GM21526 (cell line): Measurements from ENCODE around the gene SPAG9.

Experiments
- ATAC-seq: cut with Tn5 transposase; IDR thresholded peaks from one replicate; pipeline ENCODE4 v1.9.1; 2021; ENCODE audit warnings: moderate library complexity; ENCODE audit not compliant: unreplicated experiment, low FRiP score

SPAG9 gene

DNA sequence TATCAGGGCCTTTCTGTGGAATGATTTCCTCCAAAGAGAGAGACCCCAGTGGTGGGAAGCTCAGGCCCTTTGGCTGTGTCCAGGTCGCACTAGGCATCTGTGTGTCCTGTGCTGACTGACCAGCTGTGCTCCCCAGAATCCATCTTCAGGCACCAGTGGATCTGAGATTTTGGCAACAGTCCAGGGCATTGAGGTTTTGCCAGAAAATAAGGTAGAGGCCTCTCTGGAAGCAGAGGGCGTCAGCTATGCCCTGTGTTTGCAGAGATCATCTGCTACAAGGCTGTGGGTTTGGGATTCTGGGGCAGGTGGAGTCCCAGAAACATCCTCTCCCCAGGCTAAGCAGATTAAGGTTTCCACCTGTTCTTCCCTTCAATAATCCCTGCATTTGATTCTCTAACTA is 197.1 kb downstream of the SPAG9 start:
- ATAC-seq, result no peak

GRCh38 chr17:50922721-50923405 is 197.8 kb downstream of the SPAG9 start:
- ATAC-seq, result no peak

GRCh38 chr17:50922107-50922506 is 198.6 kb downstream of the SPAG9 start:
- ATAC-seq, result no peak

GRCh38 chr17:50920891-50921586 is 199.6 kb downstream of the SPAG9 start:
- ATAC-seq, result no peak

DNA sequence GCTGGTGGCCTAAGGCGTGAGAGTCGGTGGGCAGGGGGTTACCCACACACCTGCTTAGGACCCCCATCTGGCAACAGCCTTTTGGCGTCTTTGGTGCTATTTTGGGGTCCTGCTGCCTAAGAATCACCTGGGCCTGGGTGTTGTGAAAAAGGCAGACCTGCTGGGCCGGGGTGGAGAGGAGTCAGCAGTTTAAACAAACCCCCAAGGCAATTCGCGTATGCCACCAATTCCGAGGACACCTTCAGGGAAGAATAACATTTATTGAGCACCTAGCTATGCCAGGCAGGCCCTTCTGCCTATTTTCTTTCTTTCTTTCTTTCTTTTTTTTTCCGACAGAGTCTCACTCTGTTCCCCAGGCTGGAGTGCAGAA is 200.6 kb downstream of the SPAG9 start:
- no peak for ATAC-seq

- no peak for ATAC-seq
Observed at GRCh38 chr17:50919321-50920040, 201.2 kb downstream of the SPAG9 start.

DNA sequence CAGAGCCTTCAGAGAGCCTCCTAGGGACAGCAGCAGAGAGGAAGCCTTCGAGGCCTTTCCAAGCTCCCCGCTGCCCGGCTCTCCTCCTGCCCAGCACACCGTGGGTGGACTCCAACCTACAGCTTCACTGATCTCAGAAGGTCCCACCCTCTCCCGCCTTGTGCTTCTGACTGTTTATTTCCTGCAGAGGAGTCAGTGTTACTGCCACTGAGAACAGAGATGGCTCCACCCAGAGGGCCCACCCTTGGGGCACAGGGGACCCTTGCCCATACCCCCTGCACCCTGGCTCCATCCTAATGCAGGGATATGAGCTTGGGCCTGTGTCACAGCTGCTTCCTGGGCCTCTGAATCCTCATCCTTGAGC is 201.8 kb downstream of the SPAG9 start:
- no peak for ATAC-seq

DNA sequence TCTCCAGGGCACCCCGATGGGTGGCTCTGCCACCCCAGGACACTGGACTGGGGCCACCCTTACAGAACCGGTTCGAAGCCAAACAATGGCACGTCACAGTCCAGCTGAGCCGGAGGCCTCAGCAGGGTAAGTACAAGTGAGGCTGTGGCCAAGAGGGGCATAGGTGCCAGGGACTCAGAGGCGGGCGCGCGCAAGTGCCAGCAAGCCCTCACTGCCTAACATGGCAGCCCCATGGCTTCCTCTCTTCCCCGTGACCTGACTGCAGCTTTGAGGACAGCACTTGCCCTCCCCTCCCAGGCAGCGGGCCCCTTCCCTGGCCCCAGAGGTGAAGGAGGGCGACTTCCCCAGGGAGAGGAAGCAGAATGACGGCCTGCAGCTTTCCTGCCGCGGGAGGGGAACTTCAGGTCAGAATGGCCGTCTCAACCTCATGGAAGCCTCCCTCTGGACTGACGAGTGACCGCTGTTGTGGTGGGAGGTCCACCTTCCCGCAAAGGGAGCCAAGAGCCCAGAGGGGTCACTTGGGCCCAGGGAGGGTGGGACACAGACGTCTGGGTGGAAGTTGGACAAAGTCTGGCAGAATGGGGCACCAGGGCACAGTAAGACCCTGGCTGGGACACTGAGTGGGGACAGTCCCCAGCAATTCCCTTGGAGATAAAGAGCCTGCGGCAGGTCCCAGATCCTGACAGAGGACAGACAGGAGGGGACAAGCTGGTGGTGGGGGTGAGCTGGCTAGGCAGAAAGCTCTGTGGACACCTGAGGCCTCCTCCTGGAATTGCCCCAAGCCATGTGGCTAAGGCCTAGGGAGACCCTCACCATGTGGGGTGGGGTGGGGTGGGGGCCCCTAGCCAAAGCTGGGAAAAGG is 202.4 kb downstream of the SPAG9 start:
- no peak for ATAC-seq

DNA sequence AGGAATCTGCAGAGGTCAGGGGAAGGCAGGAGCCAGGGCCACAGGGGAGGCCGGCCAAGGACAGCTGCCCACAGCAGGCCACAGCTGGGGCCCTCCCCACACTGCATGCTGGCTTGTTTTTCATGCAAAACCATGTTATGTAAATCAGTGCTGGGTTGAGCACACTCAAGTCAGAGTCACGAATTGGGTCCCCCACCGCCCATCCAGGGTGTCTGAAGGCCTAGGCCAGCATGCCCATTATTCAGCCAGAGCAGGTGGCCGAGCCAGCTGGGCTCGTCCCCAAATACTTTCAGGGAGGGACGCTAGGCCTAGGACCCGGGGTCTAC is 203.3 kb downstream of the SPAG9 start:
- no peak for ATAC-seq

DNA sequence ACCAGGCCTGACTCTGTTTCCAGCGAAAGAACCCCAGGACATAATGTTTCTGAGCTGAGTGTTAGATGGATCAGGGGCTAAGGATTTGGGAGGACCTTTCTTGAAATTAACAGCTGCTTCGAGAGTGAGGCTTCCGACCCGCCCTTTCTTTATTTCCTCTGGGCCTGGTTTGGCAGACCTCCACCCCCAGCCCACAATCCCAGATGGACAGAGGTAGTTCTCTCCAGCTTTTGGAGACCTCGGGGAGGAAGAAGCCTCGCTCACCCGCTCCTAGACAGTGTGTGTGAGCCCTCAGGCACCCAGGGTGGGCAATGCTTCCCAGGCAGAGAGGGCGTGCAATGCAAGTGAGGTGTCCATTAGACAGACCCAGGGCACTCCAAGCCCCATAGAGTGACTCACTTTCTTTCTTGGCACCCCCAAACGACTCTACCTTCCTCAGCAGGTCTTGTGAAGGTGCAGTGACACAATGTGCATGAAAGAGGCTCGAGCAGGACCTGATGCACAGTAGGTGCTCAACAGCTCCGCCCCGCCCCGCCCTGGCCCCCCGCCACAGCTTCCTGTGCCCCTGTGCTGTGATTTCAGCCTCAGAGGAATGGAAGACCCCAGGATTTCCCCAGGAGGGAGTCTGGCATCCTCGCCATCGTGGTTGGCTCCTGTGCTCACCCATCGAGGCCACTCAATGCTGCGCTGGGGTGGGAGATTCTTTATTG is 203.8 kb downstream of the SPAG9 start:
- no peak for ATAC-seq

DNA sequence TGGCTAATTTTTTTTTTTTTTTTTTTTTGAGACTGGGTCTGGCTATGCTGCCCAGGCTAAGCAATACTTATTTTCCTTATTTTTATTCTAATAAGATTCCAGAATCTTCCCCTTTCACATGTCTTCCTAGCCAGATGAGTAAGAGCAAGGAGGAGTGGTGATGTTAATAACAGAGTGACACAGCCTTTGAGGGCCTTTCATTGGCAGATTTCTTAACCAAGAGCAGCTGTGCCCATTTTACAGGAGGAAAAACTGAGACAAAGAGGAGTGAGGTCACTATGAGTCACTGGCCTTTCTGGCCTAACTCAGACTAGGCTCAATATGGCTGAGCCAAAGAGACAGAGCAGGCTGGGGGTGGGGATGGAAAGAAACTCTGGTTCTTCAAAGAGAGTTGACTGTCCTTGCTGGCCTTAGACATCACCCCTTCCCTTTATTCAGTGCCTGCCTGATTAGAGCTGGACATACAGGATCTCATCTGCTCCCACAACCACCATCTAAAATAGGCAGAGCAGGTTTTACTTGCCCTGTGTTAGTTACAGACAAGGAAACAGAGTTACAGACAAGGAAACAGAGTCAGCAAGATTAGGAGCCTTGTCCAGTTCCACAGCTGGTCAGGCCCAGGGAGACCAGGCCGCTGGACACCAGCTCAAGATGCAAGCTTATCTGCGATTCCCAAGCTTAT is 204.5 kb downstream of the SPAG9 start:
- no peak for ATAC-seq

DNA sequence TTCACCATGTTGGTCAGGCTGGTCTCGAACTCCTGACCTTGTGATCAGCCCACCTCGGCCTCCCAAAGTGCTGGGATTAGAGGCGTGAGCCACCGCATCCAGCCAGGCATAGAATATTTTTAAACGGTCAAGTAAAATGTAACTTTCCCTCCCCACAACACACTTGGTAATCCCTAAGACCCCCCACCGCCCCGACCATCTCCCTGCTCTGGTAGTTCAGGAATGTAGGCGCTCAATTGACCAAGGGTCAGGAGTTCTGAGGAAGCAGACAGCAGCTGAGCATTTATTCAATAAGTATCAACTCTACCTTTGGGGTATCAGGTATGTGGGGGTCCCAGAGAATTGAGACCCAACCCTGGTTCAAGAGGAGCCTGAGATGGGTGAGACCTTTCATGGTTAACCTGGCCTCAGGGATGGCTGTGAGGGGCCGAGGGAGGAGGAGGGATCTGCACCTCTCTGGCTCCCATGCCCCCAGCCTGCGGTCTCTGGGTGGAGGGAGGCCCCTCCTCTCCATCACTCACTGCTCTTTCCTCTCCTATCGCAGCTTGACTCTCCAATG is 206.1 kb downstream of the SPAG9 start:
- no peak for ATAC-seq

GRCh38 chr17:50913120-50913519 is 207.5 kb downstream of the SPAG9 start:
- no peak for ATAC-seq
